HG02973 (cell line): ENCODE data around the gene LYST.
"Not testable (repeated sequence)": the region's sequence is repeated elsewhere in the genome, so short reads cannot be mapped to it uniquely, and the experiment has no call there.

Source experiments
- ATAC-seq: cut with Tn5 transposase; IDR thresholded peaks from one replicate; pipeline ENCODE4 v1.9.1; 2021; ENCODE audit warnings: moderate library complexity; ENCODE audit not compliant: unreplicated experiment

LYST gene

GRCh38 chr1:235859789-235860188 lies 6.9 kb downstream of the LYST start:
- ATAC-seq: peak; percentile 43

GRCh38 chr1:235858766-235859165 lies 7.9 kb downstream of the LYST start:
- no peak for ATAC-seq

GRCh38 chr1:235857756-235858155 lies 8.9 kb downstream of the LYST start:
- ATAC-seq: no peak

GRCh38 chr1:235855811-235856429 lies 10.8 kb downstream of the LYST start:
- ATAC-seq: peak; percentile 64

- no peak for ATAC-seq
These were observed 12.4 kb downstream of the LYST start for GRCh38 chr1:235854347-235854746.

GRCh38 chr1:235853653-235854052 lies 13.1 kb downstream of the LYST start:
- ATAC-seq: no peak

GRCh38 chr1:235852887-235853286 lies 13.8 kb downstream of the LYST start:
- no peak for ATAC-seq

- no peak for ATAC-seq
These were observed 14.8 kb downstream of the LYST start for GRCh38 chr1:235851939-235852338.

- not testable (repeated sequence) for ATAC-seq
These were observed 18.5 kb downstream of the LYST start for GRCh38 chr1:235848251-235848650.

- ATAC-seq: not testable (repeated sequence)
These were observed 21.0 kb downstream of the LYST start for GRCh38 chr1:235845656-235846107.

- no peak for ATAC-seq
These were observed 21.9 kb downstream of the LYST start for GRCh38 chr1:235844776-235845175.

GRCh38 chr1:235843461-235843961 lies 23.2 kb downstream of the LYST start:
- ATAC-seq: peak; percentile 63

- ATAC-seq: peak; percentile 72
These were observed 24.7 kb downstream of the LYST start for GRCh38 chr1:235841938-235842545.

- ATAC-seq: no peak
These were observed 28.7 kb downstream of the LYST start for GRCh38 chr1:235838021-235838420.

- ATAC-seq: no peak
These were observed 31.5 kb downstream of the LYST start for GRCh38 chr1:235835226-235835625.

GRCh38 chr1:235834620-235835019 lies 32.1 kb downstream of the LYST start:
- no peak for ATAC-seq

GRCh38 chr1:235832011-235832410 lies 34.7 kb downstream of the LYST start:
- ATAC-seq: no peak

GRCh38 chr1:235831148-235831547 lies 35.6 kb downstream of the LYST start:
- ATAC-seq: peak; percentile 97

- no peak for ATAC-seq
These were observed 40.4 kb downstream of the LYST start for GRCh38 chr1:235826102-235826854.

GRCh38 chr1:235825229-235825628 lies 41.5 kb downstream of the LYST start:
- no peak for ATAC-seq

- no peak for ATAC-seq
These were observed 43.0 kb downstream of the LYST start for GRCh38 chr1:235823684-235824083.

- ATAC-seq: no peak
These were observed 44.0 kb downstream of the LYST start for GRCh38 chr1:235822685-235823084.
